SU-DHL-6 (cell line): ENCODE data around the gene EPC1.
"Not testable (repeated sequence)": the region's sequence is repeated elsewhere in the genome, so short reads cannot be mapped to it uniquely, and the experiment has no call there.

Source experiments
- H2AFZ ChIP-seq: fragments of 200-600 bp; sonication (generic); 2 replicates; pipeline ENCODE4 v1.6.1; 2014; ENCODE audit warnings: low read depth, mild to moderate bottlenecking, moderate library complexity, mixed read lengths, antibody characterized with exemption, low read length; ENCODE audit not compliant: severe bottlenecking
- H3F3A ChIP-seq: fragments of 200-600 bp; shearing (Covaris generic); 2 replicates; pipeline ENCODE4 v1.6.0; 2016; ENCODE audit warnings: antibody characterized with exemption, mild to moderate bottlenecking; ENCODE audit not compliant: insufficient read depth
- H3K27ac ChIP-seq: fragments of 200-600 bp; sonication (generic); 2 replicates; pipeline ENCODE4 v1.5.1; 2016; ENCODE audit warnings: low read depth, mild to moderate bottlenecking, low read length, moderate library complexity, mixed read lengths
- H3K27me3 ChIP-seq: fragments of 200-600 bp; sonication (generic), shearing (Covaris generic); 2 replicates; pipeline ENCODE4 v1.6.0; 2014; ENCODE audit warnings: mild to moderate bottlenecking, low read length
- H3K36me3 ChIP-seq: fragments of 200-600 bp; sonication (generic); 2 replicates; pipeline ENCODE4 v1.6.1; 2014; ENCODE audit warnings: mild to moderate bottlenecking, low read length, mixed read lengths
- H3K4me2 ChIP-seq: fragments of 300-600, 200-600 bp; shearing (Covaris generic), sonication (generic); 2 replicates; pipeline ENCODE4 v1.6.0; 2014; ENCODE audit warnings: low read length, low read depth, mild to moderate bottlenecking; ENCODE audit not compliant: poor library complexity, severe bottlenecking
- H3K4me3 ChIP-seq: fragments of 200-600 bp; sonication (generic); 2 replicates; pipeline ENCODE4 v1.5.1; 2014; ENCODE audit warnings: antibody characterized with exemption, low read length, mild to moderate bottlenecking, mixed read lengths; ENCODE audit not compliant: insufficient read depth, poor library complexity, severe bottlenecking
- H3K79me2 ChIP-seq: fragments of 200-600 bp; sonication (generic); 2 replicates; pipeline ENCODE4 v1.6.1; 2014; ENCODE audit warnings: mild to moderate bottlenecking, low read length, moderate library complexity; ENCODE audit not compliant: insufficient read depth
- H3K9ac ChIP-seq: fragments of 200-600 bp; sonication (generic); 2 replicates; pipeline ENCODE4 v1.7.0; 2014; ENCODE audit warnings: mild to moderate bottlenecking, low read length
- H3K9me2 ChIP-seq: fragments of 200-600 bp; sonication (generic); replicated peaks from 2 replicates; pipeline ENCODE4 v1.6.1; 2014; ENCODE audit warnings: low read length; ENCODE audit not compliant: insufficient read depth
- H3K9me3 ChIP-seq: fragments of 200-600 bp; sonication (generic); 2 replicates; pipeline ENCODE4 v1.6.1; 2014; ENCODE audit warnings: low read length, mixed read lengths; ENCODE audit not compliant: insufficient read depth
- H4K20me1 ChIP-seq: fragments of 200-600 bp; sonication (generic); 2 replicates; pipeline ENCODE4 v1.6.1; 2014; ENCODE audit warnings: low read depth, mild to moderate bottlenecking, antibody characterized with exemption, low read length, moderate library complexity, mixed read lengths
- CTCF ChIP-seq: fragments of 200-600 bp; sonication (generic); IDR thresholded peaks from one replicate; pipeline ENCODE4 v1.5.1; 2017; ENCODE audit warnings: antibody characterized with exemption, mild to moderate bottlenecking, low read length, moderate library complexity; ENCODE audit not compliant: insufficient read depth, poor library complexity, severe bottlenecking
- EZH2phosphoT487 ChIP-seq: fragments of 200-600 bp; sonication (generic), shearing (Covaris generic); conservative IDR thresholded peaks from 2 replicates; pipeline ENCODE4 v1.6.1; 2018; ENCODE audit warnings: mild to moderate bottlenecking, antibody characterized with exemption, low read length, moderate library complexity, mixed read lengths

Gene EPC1

DNA sequence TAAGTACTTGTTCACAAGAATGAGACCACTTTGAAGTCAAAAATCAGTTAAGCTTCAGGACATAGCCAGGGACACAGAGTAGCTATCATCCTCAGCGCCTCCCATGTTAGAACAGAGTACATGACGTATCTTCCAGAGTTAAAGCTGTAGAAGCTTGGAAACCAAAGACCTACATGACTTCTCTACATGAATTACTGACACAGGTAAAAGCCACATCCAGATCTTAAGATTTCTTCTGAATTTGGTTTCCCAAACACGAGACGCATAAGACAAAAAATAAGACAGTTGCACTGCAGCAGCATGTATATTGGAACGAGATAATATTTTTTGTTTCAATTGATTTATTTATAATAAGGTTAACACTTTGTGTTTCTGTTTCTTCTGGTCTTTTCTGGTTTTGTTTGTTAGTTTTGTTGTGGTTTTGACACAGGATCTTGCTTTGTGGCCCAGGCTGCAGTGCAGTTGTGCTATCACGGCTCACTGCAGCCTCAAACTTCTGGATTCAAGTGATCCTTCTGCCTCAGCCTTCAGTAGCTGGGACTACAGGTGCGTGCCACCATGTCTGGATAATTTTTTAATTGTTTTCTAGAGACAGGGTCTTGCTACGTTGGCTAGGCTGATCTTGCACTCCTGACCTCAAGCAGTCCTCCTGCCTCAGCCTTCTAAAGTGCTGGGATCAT, 10.2 kb upstream of the EPC1 start:
- H3K27me3 ChIP-seq: no peaks in the 10 kb centered on the region
- no peak overlapping the region for H3K9ac ChIP-seq
- peaks cover 6% of the 10 kb centered on the region for H4K20me1 ChIP-seq
- no peaks in the 10 kb centered on the region for H3K9me2 ChIP-seq
- H3F3A ChIP-seq: no peaks in the 10 kb centered on the region
- no peaks in the 10 kb centered on the region; the same call in 1 of the 2 replicates for H3K36me3 ChIP-seq
- H3K27ac ChIP-seq: no peak overlapping the region
- no peak overlapping the region for H3K4me2 ChIP-seq
- no peak overlapping the region for H2AFZ ChIP-seq
- peaks cover 68% of the 10 kb centered on the region for H3K79me2 ChIP-seq
- H3K4me3 ChIP-seq: no peak overlapping the region
- TF ChIP-seq CTCF: no peak
- no peak for TF ChIP-seq EZH2phosphoT487
- H3K9me3 ChIP-seq: no peaks in the 10 kb centered on the region

- not testable (repeated sequence) for H3K27me3 ChIP-seq, H3K27ac ChIP-seq, H3K9ac ChIP-seq, H3K9me2 ChIP-seq, H4K20me1 ChIP-seq, H3K36me3 ChIP-seq, H3K4me2 ChIP-seq, H3F3A ChIP-seq, H3K4me3 ChIP-seq, H2AFZ ChIP-seq, H3K9me3 ChIP-seq
- peaks cover 56% of the 10 kb centered on the region for H3K79me2 ChIP-seq
Measured at GRCh38 chr10:32354690-32355089, 7.7 kb upstream of the EPC1 start.

DNA sequence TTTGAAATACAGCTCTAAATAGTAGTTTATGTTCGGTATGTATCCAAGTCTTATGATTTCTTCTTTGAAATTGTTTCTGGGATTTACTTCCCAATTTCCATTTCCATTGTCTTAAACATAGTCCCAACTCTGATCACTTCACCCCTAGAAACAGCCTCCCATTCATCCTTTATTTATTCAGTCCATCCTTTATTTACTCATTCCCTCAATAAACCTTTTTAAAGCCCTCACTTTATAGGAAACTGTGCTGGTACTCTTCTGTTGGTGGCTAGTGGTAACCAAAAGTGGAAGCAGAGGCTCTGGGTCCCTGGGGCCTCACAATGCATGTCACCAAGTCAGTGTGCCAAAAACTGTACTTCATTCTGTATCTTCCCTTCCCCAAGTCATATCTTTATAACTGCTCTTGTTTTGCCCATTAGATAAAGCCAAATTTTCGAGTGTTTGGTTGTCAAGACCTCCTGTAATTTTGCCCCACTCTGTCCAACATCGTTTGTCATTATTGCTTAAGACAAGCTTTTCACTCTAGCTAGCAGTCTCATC, 3.9 kb upstream of the EPC1 start:
- H3K9me3 ChIP-seq: no peaks in the 10 kb centered on the region
- H3F3A ChIP-seq: peaks cover 10% of the 10 kb centered on the region
- no peaks in the 10 kb centered on the region for H3K27me3 ChIP-seq
- H4K20me1 ChIP-seq: peaks cover 6% of the 10 kb centered on the region; the same call in 1 of the 2 replicates
- no peak overlapping the region for H2AFZ ChIP-seq
- peaks cover 38% of the 10 kb centered on the region for H3K79me2 ChIP-seq
- H3K9me2 ChIP-seq: no peaks in the 10 kb centered on the region
- no peak for TF ChIP-seq EZH2phosphoT487
- TF ChIP-seq CTCF: no peak
- no peaks in the 10 kb centered on the region for H3K36me3 ChIP-seq
- H3K4me2 ChIP-seq: peak overlapping the region; percentile 18
- H3K27ac ChIP-seq: no peak overlapping the region
- H3K9ac ChIP-seq: no peak overlapping the region
- H3K4me3 ChIP-seq: no peak overlapping the region

- H3K4me2 ChIP-seq: peak overlapping the region; percentile 18
- no peak overlapping the region for H2AFZ ChIP-seq
- peaks cover 38% of the 10 kb centered on the region for H3K79me2 ChIP-seq
- no peak overlapping the region for H3K4me3 ChIP-seq
- H3F3A ChIP-seq: peaks cover 10% of the 10 kb centered on the region
- TF ChIP-seq EZH2phosphoT487 (no peak), CTCF (no peak)
- H3K27me3 ChIP-seq: no peaks in the 10 kb centered on the region
- H3K9ac ChIP-seq: no peak overlapping the region
- no peaks in the 10 kb centered on the region for H3K9me3 ChIP-seq
- peaks cover 6% of the 10 kb centered on the region; the same call in 1 of the 2 replicates for H4K20me1 ChIP-seq
- H3K36me3 ChIP-seq: no peaks in the 10 kb centered on the region
- no peak overlapping the region for H3K27ac ChIP-seq
- H3K9me2 ChIP-seq: no peaks in the 10 kb centered on the region
Measured at GRCh38 chr10:32349968-32350738, 3.2 kb upstream of the EPC1 start.
